Esophagus muscularis mucosa (tissue), 4 donors: ENCODE data around the gene LYVE1.
A peak's percentile ranks its signal among the peaks of the same experiment; 100 is the strongest.

Source experiments
- EP300 ChIP-seq: sonication (generic); formaldehyde crosslinking; IDR thresholded peaks from one replicate; pipeline ENCODE4 v1.6.1; 2017; ENCODE audit warnings: antibody characterized with exemption
- POLR2A ChIP-seq: fragments of 450-650 bp; IDR thresholded peaks from one replicate; pipeline ENCODE4 v1.6.1; 2017; ENCODE audit warnings: antibody characterized with exemption, moderate library complexity, mild to moderate bottlenecking, low read depth
- POLR2AphosphoS5 ChIP-seq, 2 donors: sonication (generic); formaldehyde crosslinking; IDR thresholded peaks; one replicate each; pipeline ENCODE4 v1.6.1; 2017; ENCODE audit warnings: antibody characterized with exemption in 2 of 2
- TF ChIP-seq, protein P1 (sequence below), 3 experiments: fragments of 200-600 bp in 2 of 3; fragments of 450-650 bp in 1 of 3; sonication (generic) in 2 of 3; IDR thresholded peaks; one replicate each; pipeline ENCODE4 v1.5.1; 2017 to 2019; ENCODE audit warnings: antibody characterized with exemption in 3 of 3, mild to moderate bottlenecking in 2 of 3, moderate library complexity in 1 of 3

DNA sequence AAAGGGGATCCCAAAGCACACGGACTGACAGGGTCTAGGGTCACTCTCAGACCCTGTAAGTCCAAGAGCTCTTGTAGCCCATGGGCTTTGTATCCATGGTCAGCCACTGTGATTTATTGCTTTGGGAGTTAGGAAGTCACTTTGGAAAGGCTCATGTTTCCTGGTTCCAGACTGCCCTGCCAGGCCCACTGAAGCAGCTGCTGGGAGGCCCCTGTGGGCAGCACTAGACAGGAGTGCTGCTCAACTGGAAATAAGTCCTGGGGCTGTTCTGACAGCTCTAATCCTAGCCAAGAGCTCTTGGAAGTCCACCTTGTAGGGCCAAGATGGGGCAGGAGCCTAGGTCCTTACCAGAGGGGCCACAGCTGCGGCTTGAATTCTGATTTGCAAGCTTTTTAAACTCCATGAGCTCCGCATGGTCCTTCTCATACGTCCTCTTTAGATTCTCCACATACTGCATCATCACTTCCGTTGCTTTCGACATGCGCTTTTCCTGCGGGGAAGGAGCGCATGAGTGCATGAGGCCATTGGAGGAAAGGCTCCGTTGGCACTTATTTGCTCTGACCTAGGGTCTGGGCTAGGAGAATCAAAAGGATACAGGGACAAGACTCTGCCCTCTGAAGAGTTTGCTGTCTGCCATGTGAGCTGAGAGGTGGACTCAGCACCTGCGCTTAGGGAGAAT, 32.2 kb upstream of the LYVE1 start:
- no peak for TF ChIP-seq EP300
- TF ChIP-seq POLR2AphosphoS5 (IDR thresholded peaks at IDR 0.05) = peak in 1 of 2 donors; percentile 18
- TF ChIP-seq, protein P1, sequence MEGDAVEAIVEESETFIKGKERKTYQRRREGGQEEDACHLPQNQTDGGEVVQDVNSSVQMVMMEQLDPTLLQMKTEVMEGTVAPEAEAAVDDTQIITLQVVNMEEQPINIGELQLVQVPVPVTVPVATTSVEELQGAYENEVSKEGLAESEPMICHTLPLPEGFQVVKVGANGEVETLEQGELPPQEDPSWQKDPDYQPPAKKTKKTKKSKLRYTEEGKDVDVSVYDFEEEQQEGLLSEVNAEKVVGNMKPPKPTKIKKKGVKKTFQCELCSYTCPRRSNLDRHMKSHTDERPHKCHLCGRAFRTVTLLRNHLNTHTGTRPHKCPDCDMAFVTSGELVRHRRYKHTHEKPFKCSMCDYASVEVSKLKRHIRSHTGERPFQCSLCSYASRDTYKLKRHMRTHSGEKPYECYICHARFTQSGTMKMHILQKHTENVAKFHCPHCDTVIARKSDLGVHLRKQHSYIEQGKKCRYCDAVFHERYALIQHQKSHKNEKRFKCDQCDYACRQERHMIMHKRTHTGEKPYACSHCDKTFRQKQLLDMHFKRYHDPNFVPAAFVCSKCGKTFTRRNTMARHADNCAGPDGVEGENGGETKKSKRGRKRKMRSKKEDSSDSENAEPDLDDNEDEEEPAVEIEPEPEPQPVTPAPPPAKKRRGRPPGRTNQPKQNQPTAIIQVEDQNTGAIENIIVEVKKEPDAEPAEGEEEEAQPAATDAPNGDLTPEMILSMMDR (IDR thresholded peaks at IDR 0.05) = no peak
- no peak for TF ChIP-seq POLR2A
